Measurements from ENCODE around the gene ATP4B. TPM values are rescaled to one million over a fixed set of nuclear protein-coding genes. Genes with fewer than 3 reads are reported as not detected.

Gene ATP4B
- total RNA-seq, 1 donor from 2014 or later, result not detected

DNA sequence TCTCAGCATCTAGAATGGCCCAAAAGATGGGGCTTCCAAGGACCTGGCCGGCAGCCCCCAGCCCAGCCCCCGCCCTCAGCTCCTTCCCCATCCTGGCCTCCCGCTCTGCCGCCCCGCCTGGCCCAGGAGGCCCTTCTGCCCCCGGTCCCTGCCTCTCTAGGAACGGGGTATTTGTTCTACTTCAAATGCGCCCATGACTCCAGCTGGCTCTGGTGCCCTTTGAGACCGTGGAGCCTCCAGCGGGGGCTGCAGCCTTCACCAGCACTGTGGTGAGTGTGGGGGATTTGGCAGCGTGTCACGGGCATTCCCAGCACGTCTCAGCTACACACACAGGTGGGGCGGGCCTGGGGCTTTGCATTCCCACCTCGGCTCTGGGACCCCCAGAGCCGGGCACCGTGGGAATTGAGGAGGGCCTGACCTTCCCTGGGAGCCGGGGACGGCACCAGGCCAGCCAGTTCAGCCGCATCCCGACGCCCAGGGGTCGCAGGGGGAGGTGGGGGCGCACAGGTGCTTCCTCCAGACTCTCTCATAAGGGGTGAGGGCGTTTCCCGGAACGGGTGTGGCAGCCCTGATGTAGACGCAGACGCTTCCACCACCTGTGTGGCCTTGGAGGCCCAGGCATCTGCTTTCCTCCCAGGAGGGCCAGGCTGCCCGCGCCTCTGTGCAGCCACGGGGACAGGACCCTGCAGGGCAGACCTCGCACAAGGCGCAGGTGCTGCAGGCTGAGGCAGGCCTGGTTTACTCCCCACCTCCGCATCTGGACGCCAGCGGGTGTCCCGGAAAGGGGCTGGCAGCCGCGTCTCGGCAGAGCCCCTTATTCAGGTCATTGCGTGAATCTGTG lies 947 bp downstream of the ATP4B start:
- ATAC-seq (no peak), DNase-seq (ENCODE audit: low spot score) (no peak)

DNA sequence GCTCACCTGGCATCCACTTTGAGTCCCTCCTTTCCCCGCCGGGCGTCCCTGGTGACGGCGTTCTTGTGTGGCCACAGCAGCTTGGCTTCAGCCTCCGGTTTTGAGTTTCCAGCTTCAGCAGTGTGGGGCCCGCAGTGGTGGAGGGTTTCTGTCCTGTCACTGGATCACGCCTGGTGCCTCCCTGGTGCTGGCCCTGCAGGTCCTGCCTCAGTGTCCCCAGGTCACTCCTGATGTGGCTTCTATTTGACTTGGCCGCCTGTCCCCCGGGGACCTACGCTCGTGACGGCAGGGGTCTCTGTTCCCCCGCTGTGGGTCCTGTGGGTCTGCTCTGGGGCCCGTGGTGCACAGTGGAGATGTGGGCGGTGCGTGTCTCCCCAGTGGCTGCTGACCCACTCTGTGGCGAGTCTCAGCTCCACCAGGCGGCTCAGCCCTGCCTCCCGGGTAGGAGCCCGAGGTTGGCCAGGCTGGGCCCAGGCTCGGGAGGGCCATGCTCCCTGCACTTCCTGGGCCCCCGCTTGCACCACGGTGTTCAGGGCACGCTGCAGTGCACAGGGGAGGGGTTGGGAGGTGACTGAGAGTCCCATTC lies 1.9 kb downstream of the ATP4B start:
- DNase-seq (ENCODE audit: low spot score) (no peak), ATAC-seq (no peak)

DNA sequence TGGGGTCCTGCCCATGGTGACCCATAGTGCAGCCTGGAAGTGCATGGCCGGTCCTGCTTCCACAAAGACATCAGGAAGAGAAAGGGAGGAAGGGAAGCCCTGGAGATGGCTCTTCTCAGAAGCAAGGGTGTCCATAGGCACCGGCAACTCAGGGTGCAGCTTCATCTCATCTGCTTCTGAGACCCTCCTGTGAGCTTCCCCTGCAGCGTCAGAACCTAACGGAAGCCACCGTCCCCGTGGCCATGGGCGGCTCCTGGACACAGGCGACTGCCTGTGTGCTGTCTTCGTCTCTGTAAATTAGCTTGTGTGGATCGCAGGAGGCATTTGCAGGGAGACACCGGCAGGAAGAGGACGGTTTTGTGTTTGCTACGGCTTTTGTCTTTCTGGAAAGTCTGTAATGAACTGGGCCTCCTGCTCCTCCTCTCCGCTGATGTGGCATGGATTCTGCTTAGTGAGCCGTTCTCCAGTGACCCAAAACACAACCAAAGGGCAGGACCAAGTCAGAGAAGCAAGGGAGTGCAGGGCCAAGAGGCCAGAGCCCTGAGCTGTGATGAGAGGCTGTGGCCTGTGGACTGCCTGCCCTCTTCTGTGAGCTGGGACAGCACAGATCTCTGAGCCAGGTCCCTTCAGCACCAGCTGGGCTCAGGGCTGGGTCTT lies 2.5 kb downstream of the ATP4B start:
- ATAC-seq (no peak), DNase-seq (ENCODE audit: low spot score) (no peak)

DNA sequence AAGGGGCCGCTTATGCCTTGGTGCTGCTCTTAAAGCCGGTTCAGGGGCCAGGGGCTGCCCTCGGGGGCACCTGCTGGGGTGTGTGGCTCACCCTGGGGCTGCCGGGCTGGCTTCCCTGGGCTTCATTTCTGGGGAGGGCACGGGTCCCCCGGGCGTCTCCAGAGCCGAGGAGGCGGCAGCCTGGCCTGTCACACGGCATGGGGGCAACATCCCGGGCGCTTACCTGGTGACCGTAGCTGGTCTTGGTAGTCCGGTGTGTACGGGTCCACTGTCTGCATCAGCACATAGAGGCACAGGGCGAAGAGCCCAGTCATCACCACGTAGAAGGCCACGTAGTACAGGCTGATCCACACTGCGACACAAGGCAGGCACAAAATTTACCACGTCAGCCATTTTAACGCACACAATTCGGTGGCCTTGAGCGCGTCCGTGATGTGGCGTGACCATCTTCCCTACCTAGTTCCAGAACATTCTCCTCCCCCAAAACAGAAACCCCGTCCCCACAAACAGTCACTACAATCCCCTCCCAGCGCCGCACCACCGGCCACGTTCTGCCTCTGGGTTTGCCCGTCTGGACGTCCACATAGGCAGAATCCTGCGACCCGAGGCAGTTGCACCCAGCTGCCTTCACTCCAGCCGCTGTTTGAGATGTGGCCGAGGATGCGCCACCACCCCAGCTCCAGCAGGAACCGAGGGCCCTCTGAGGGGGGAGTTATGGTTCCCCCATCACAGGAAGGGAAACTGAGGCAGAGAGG lies 3.2 kb downstream of the ATP4B start:
- DNase-seq (ENCODE audit: low spot score) (no peak), ATAC-seq (no peak)

DNA sequence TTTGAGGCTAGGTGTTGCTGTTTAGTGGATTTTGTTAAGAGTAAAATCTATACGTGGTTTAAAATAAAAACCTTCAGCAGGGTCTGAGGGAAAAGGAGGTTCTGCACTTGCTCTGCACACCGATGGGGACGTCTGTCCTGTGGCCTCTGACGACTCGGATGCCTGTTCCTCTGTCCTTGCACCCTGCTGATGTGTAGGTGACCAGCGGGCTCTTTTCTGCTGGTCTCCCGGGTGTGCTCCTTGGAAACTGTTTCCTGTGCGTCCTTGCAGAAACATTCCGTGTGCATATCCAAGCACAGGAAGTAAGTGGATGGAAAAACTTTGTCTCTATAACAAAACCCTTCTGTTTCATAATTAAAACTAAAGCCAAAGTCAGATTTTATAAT lies 3.8 kb downstream of the ATP4B start:
- ATAC-seq (no peak), DNase-seq (ENCODE audit: low spot score) (no peak)

DNA sequence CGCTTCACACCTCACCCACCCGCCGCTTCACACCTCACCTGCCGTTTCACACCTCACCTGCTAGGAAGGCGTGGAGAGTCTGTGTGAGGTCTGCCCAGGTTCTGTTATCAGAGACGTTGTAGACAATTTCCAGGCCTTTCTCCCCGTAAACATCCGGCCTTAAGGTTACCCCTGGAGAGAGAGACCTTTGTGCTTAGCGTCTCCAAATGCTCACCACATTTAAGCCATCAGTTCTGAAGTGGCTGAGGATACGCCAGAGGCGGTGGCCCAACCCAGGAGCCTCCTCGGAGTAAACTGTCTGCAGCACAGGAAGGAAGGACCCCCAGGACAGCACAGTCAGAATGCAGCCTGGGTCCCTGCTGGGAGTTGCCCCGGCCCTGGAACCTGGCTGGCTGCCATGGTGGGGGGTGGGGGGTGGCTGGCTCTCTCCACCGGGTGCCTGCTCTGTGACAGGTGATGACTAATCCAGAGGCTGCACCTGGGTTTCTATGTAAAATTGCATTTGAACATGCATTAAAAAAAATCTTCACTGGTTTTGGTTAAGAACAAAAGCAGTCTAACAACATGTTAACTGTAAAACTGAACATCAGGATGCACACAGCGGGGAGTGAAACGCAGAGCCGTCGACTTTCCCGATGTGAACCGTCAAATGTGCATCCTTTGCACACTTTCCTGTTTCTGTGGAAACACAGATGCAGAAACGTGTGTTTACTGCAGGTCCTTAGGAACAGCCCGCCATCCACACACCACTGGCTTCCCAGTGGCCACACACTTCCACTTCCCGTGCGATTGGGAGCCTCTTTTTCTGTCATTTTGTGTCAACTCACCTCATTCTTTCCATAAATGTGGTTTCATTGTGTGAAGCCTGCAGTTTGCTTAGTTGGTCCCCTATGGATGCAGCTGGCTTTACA lies 4.5 kb downstream of the ATP4B start:
- ATAC-seq (no peak), DNase-seq (ENCODE audit: low spot score) (no peak)

DNA sequence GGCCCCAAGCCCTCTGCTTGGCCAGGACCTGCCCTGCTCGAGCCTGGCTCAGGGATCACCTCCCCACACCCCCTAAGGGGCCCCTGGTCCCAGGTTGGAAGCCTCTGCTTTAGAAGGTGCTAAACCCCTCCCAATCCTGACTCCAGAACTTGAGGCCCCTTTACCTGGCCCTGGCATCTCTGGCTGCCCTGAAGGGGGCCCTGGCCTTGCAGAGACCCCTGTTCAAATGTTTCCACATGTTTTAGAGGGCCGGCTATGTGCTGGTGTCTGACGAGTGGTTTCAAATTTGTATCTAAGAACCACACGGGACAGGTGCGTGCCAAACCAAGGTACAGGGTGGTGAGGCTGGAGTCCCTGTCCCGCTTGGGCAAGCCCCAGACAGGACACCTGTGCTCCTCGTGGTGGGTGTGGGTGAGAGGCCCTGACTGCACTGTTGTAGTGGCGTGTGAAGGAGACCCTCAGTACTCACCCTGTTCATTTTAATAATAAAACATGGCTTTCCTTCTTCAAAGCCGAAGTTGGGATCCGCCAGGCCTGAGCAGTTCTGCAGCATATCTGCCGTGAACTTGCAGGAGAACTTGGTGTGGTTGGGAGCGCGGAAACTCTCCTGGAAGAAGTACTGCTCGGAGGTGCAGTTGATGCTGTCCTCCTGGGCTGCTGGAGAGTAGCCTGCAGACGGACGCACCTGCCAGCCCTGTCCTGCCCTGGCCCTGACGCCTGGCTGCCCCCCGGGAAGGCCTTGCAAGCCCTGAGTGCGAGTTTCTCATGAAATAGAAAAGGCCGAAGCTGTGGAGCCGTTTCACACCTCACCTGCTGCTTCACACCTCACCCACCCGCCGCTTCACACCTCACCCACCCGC lies 5.4 kb downstream of the ATP4B start:
- DNase-seq (ENCODE audit: low spot score) (no peak), ATAC-seq (no peak)

DNA sequence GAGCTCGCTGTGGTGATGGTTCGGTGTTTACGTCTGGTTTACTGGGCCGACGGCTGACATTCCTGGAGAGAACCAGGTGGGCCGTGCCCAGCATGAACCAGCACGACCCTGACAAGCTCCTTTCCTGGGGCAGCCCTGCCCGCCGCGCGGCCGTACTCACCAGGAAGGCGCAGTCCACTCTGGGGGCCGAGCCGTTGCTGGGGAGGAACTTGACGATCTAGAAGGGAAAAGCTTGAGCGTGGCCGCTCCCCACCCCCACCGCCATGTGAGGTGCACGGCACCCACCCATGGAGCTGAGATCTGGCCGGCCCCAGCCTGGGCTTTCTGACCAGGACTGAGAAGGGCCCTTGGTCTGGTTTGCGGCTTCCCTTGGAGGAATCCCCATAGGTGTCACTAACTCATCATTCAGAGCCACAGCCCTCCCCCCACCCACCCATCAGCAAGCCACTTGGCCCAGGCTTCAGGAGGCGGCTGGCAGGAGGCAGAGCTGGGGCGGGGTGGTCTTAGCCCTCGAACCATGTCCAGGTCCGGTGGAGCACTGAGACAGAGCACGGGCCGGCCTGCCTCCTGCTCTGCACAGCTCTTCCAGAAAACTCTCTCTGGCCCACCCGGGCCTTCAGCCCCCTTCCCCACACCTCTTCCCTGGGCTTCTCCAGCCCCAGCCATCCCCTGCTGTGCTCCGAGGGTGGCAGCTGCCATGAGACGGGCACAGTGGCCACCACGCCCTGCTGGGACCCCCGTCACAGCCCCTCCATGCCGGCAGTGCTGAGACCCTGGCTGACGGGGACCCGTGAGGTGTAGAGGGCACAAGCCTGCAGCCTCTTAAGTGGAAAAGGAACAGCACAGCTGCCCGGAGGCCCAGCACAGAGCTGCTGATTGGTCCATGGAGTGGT lies 6.2 kb downstream of the ATP4B start:
- no peak for DNase-seq (ENCODE audit: low spot score)
- no peak for ATAC-seq

DNA sequence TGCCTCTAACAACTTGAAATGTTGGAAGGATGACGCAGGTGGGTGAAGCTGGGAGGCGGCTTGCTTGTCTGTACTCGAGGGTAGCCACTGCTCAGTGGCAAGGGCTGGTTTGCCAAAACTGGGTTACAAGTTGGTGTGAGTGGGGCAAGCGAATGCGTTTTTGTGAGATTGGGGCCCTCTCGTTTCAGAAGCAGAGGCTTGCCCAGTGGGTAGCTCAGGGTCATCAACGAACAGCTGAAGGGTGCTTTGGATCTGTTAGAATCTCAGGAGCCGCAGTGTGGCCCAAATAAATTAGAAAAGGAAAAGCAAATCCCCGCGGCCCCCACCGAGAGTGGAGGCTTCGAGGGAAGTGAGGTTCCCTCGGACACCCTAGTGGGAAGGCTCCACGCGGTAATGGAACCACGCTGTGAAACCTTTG lies 7.3 kb downstream of the ATP4B start:
- ATAC-seq, result no peak
- DNase-seq (ENCODE audit: low spot score), result no peak

DNA sequence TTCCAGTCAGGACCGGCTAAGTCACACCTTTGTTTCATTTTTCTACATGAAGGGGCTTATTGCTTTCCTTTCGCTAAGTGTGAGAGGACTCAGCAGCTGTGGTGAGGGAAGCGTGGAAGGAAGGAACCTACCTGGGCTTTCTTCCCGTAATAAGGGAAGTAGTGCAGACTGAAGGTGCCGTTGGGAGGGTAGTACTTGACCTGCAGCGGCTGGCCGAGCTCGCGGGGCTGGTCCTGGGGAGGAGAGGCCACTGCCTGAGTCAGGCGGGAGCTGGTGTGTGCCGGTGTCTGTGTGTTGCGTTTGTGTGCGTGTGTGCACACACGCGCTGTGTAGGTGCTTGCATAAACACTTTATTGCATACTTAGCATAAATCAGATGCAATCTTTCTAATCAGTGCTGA lies 7.7 kb downstream of the ATP4B start:
- DNase-seq (ENCODE audit: low spot score), result no peak
- ATAC-seq, result no peak

DNA sequence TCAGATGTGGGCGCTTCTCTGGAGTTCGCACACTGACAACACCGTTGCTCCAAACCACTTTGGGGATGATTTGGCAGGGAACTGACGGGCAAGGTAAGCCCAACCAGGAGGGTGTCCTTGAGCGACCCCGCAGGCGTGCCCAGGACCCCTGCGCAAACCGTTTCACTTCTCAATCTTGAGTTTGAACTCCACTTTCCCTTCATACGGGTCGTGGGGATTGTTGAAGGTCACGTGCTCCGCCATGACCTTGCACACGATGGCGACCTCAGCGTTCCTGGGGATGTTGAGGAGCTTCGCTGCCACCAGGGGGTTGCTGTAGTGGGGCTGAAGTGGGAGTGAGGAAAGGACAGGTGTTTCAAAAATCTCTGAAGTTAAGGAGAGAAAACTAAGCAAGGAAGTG lies 8.8 kb downstream of the ATP4B start:
- DNase-seq (ENCODE audit: low spot score) (no peak), ATAC-seq (no peak)

DNA sequence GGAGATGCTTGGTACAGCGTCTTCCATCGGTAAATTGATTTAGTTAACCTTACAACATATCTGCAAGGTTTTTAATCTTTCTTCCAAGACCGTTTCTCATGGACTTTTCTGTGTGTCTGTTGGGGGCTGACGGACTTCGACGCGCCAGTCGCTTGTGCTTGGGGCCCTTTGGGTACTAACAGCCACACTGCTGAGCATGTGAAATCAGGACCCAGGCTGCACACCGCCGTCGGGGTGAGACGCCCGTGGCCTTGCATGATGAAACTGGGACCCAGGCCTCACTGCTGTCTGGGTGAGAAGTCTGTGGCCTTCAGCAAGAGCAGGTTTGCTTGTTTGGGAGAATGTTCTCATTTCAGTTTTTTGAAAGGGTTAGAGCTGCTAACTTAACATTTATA lies 9.8 kb downstream of the ATP4B start:
- no peak for DNase-seq (ENCODE audit: low spot score)

DNA sequence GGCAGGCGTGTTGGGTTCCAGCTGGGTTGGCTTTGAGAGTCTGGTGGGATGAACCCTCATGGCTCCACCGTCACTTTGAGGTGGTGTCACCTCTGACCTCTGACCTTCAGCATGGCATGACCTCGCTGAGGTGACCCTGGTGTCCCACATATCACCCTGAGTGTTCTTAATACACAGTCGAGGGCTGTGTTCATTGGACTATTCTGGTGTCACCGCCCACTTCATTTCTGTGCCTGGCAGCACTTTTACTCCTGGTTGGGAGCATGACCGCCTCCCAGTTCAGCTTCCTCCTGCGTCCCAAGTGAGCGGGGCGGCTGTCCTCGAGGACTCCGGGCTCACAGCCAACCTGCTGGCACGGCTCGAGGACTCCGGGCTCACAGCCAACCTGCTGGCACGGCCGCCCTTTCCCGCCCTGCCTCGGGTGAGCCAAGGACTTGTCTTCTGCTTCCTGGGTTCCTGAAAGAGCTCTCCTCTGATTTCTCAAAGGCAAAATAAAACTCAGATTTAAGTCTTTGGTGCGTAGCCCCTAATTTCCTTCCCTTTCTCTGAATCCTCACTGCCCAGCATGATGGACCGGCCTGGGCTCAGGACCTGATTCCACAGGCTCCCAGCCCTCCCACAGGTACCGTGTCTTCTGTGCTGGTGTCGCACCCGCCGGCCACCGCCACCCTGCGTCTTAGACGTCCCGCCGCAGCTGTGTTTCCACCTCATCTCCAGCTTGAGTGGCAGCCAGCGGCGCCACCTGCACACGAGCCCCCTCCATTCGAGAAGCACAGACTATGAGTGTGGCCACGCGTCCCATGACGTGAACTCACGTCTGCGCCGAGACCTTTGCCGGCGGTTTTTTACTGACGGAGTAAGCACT lies 10.4 kb downstream of the ATP4B start:
- DNase-seq (ENCODE audit: low spot score), result peak; percentile 98
- ATAC-seq, result peak; percentile 90

More for the DNA sequence above, 9.8 kb downstream of the ATP4B start:
- ATAC-seq, result no peak

DNA sequence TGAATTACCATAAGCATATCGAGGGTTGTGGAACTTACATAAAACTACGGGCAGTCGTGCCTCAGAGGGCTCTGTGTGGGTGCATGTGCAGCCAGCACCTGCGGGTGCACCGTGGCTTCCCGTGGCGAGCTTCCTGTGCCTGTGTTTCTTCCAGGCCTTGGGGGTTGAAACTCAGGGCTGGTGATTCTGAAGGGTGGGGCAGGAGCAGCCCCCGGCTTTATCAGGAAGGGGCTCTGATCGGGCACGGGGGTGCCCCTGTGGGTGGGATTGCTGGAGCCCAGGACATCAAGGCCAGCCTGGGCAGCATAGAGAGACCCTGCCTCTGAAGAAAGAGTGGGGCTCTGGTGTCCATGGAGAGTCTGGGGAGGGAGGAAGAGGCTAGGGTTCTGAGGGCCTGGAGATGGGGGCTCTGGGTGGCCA lies 11.1 kb downstream of the ATP4B start:
- DNase-seq (ENCODE audit: low spot score), result no peak
- peak; percentile 5 for ATAC-seq

DNA sequence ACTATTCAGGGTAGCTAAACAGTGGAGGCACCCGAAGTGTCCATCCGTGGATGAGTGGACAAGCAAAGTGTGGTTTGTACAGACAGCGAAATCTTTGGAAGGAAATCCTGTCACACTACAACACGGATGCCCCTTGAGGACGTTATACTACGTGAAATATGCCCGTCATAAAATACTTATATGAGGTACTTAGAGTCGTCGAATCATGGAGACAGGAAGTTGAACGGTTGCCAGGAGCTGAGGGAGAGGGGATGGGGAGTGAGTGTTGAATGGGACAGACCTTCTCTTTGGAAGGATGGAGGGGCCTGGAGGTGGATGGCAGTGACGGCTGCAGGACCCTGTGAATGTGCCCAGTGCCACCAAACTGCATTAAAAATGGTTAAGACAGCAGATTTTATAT lies 11.6 kb downstream of the ATP4B start:
- ATAC-seq, result no peak
- DNase-seq (ENCODE audit: low spot score), result no peak

DNA sequence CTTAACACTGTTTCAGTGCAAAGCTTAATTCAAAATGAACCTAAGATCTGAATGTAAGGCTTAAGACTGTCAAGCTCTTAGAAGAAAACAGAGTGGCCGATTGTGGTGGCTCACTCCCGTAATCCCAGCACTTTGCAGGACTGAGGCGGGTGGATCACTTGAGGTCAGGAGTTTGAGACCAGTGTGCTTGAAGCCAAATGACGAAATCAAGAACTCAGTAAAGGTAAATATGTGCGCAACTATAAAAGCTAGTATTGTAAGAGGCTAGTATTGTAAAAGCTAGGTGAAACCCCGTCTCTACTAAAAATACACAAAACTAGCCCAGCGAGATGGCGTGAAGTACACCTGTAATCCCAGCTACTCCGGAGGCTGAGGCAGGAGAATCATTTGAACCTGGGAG lies 12.7 kb downstream of the ATP4B start:
- ATAC-seq (peak; percentile 58), DNase-seq (ENCODE audit: low spot score) (peak; percentile 50)

DNA sequence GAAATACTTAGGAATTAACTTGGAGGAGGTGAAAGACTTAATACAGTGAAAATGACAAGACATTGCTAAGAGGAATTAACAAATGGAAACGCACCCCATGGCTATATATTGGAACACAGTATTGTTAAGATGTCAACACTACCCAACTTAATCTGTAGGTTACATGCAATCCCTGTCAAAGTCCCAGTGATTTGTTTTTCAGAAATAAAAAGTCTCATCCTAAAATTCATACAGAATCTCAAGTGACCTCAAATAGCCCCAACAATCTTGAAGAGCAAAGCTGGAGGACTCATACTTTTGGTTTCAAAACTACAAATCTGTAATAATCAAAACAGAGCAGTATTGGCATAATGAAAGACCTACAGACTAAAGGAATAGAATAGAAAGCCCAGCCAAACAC lies 13.2 kb downstream of the ATP4B start:
- no peak for ATAC-seq

More for the DNA sequence above, 13.2 kb downstream of the ATP4B start:
- DNase-seq (ENCODE audit: low spot score), result no peak
